Measurements from ENCODE around the gene NUAK1.

GRCh38 chr12:106108185-106108835, 30.4 kb downstream of the NUAK1 start:
- TF ChIP-seq ZNF274 (IDR thresholded peaks at IDR 0.05; ENCODE audit: low read depth, low read length) (no peak), FOSL1 (IDR thresholded peaks at IDR 0.05; ENCODE audit: low read depth) (no peak), YY1 (IDR thresholded peaks at IDR 0.05; ENCODE audit: extremely low read depth, insufficient replicate concordance, low read depth, low read length) (no peak), EZH2phosphoT487 (IDR thresholded peaks at IDR 0.05; ENCODE audit: borderline replicate concordance) (no peak), SRF (IDR thresholded peaks at IDR 0.05; ENCODE audit: low read depth) (no peak), POLR2AphosphoS5 (IDR thresholded peaks at IDR 0.05; ENCODE audit: low read depth, low read length) (no peak), CTCF (IDR thresholded peaks at IDR 0.05 in 2 of 3, conservative IDR thresholded peaks at IDR 0.05 in 1 of 3; ENCODE audit: borderline replicate concordance in 1 of 3, insufficient read depth in 1 of 3, low read depth in 2 of 3, low read length in 2 of 3) (no peak), RAD21 (IDR thresholded peaks at IDR 0.05; ENCODE audit: low read depth) (no peak), REST (IDR thresholded peaks at IDR 0.05; ENCODE audit: low read depth) (no peak)

All from HCT116 (cell line).